Endothelial cell of umbilical vein (primary cell): ENCODE data around the gene SETBP1. TPM values are rescaled to one million over a fixed set of nuclear protein-coding genes. Genes with fewer than 3 reads are reported as not detected.

Source experiments
- BruUV-seq: library from RNA; stranded (reverse); fragments of 400-500 nt; replicated peaks from 2 replicates; lab custom pipeline; 2021; lab: Mats Ljungman, UMichigan
- CTCF ChIA-PET: fragments of 300-600, 350-600 bp; sonication (Branson Sonifier 250); formaldehyde crosslinking; loops from one replicate; lab custom pipeline; 2021; ENCODE audit warnings: antibody characterized with exemption, inconsistent platforms; lab: Charles Lee
- POLR2A ChIA-PET: fragments of 300-600, 350-600 bp; sonication (Branson Sonifier 250); formaldehyde crosslinking; loops from one replicate; lab custom pipeline; 2021; ENCODE audit warnings: antibody characterized with exemption, inconsistent platforms; lab: Charles Lee
- DNase-seq: peaks from one replicate; pipeline ENCODE4 v3.0.0-alpha.2; 2011; ENCODE audit warnings: low read depth, low spot score
- FAIRE-seq: peaks from 2 replicates; lab custom pipeline; 2011; peaks lifted over from hg19 to GRCh38; lab: Jason Lieb, UNC
- H2AFZ ChIP-seq: 2 replicates; pipeline ENCODE4 v1.6.0; 2012; ENCODE audit warnings: low read depth, low read length, control low read depth, inconsistent platforms
- H3K27ac ChIP-seq: 2 replicates; pipeline ENCODE4 v1.5.1; 2011; ENCODE audit warnings: low read depth, mild to moderate bottlenecking, control low read depth, low read length, moderate library complexity; ENCODE audit not compliant: insufficient read depth
- H3K27me3 ChIP-seq, 2 experiments: 2 replicates each; pipeline versions ENCODE4 v1.6.0 to v1.6.1; 2011; ENCODE audit warnings: low read length in 2 of 2, mixed read lengths in 1 of 2; ENCODE audit not compliant: control insufficient read depth in 2 of 2, insufficient read depth in 2 of 2
- H3K36me3 ChIP-seq, 2 experiments: 2 replicates in 1 of 2; 3 replicates in 1 of 2; pipeline ENCODE4 v1.5.1; 2011; ENCODE audit warnings: low read length in 2 of 2, mild to moderate bottlenecking in 1 of 2, moderate library complexity in 1 of 2; ENCODE audit not compliant: control insufficient read depth in 2 of 2, insufficient read depth in 2 of 2; ENCODE audit errors: extremely low read depth in 1 of 2
- H3K4me1 ChIP-seq: 3 replicates; pipeline ENCODE4 v1.5.1; 2011; ENCODE audit warnings: mild to moderate bottlenecking, low read length; ENCODE audit not compliant: control insufficient read depth, insufficient read depth; ENCODE audit errors: extremely low read depth
- H3K4me2 ChIP-seq: 2 replicates; pipeline ENCODE4 v1.6.1; 2011; ENCODE audit warnings: low read length, control low read depth, mixed read lengths; ENCODE audit not compliant: insufficient read depth
- H3K4me3 ChIP-seq, 3 experiments: fragments of 200-600 bp in 1 of 3; sonication (generic), shearing (Covaris generic) in 1 of 3; replicated peaks in 1 of 3; 2 replicates each; pipeline ENCODE4 v1.5.1; 2011 to 2016; ENCODE audit warnings: control low read depth in 3 of 3, low read length in 3 of 3, mild to moderate bottlenecking in 2 of 3, inconsistent platforms in 1 of 3, low read depth in 1 of 3, moderate library complexity in 1 of 3; ENCODE audit not compliant: insufficient read depth in 1 of 3
- H3K79me2 ChIP-seq: 2 replicates; pipeline ENCODE4 v1.6.0; 2012; ENCODE audit warnings: low read length, inconsistent platforms; ENCODE audit not compliant: control insufficient read depth, insufficient read depth
- H3K9ac ChIP-seq: replicated peaks from 2 replicates; pipeline ENCODE3; 2011; ENCODE audit warnings: low read length, control low read depth; ENCODE audit not compliant: insufficient read depth; ENCODE audit errors: extremely low read depth
- H3K9me1 ChIP-seq: replicated peaks from 3 replicates; pipeline ENCODE4 v1.6.0; 2011; ENCODE audit warnings: mild to moderate bottlenecking, low read length; ENCODE audit not compliant: control insufficient read depth, insufficient read depth; ENCODE audit errors: extremely low read depth
- H3K9me3 ChIP-seq: replicated peaks from 2 replicates; pipeline ENCODE4 v1.5.1; 2012; ENCODE audit warnings: low read length, inconsistent platforms; ENCODE audit not compliant: control insufficient read depth, insufficient read depth
- H4K20me1 ChIP-seq: replicated peaks from 2 replicates; pipeline ENCODE3; 2011; ENCODE audit warnings: mild to moderate bottlenecking, low read length; ENCODE audit not compliant: control insufficient read depth, insufficient read depth; ENCODE audit errors: extremely low read depth
- CTCF ChIP-seq, 2 donors: IDR thresholded peaks; 1 replicate in 1 of 2; 2 replicates in 1 of 2; pipeline ENCODE4 v1.5.1; 2011; ENCODE audit warnings: low read length in 2 of 2, mild to moderate bottlenecking in 2 of 2, moderate library complexity in 2 of 2, control low read depth in 1 of 2, inconsistent platforms in 1 of 2, low read depth in 1 of 2; ENCODE audit not compliant: insufficient read depth in 1 of 2; ENCODE audit errors: extremely low read depth in 1 of 2
- EZH2 ChIP-seq: IDR thresholded peaks from 2 replicates; pipeline ENCODE4 v1.6.1; 2012; ENCODE audit warnings: borderline replicate concordance, low read depth, mild to moderate bottlenecking, moderate library complexity, low read length, inconsistent platforms; ENCODE audit not compliant: severe bottlenecking
- FOS ChIP-seq: IDR thresholded peaks from 2 replicates; pipeline ENCODE4 v1.6.1; 2011; ENCODE audit warnings: mild to moderate bottlenecking, low read length, moderate library complexity, borderline replicate concordance; ENCODE audit not compliant: insufficient read depth
- GATA2 ChIP-seq: IDR thresholded peaks from 2 replicates; pipeline ENCODE4 v1.7.0; 2011; ENCODE audit warnings: low read depth, mild to moderate bottlenecking, moderate library complexity, mixed read lengths, low read length; ENCODE audit not compliant: insufficient read length, insufficient read depth
- JUN ChIP-seq: IDR thresholded peaks from 2 replicates; pipeline ENCODE4 v1.6.1; 2011; ENCODE audit warnings: borderline replicate concordance, low read depth; ENCODE audit not compliant: insufficient read length, insufficient read depth
- MAX ChIP-seq: IDR thresholded peaks from 2 replicates; pipeline ENCODE4 v1.6.1; 2011; ENCODE audit not compliant: insufficient read depth, insufficient read length
- MYC ChIP-seq: IDR thresholded peaks from one replicate; pipeline ENCODE4 v1.6.1; 2011; ENCODE audit warnings: mild to moderate bottlenecking, low read depth, low read length
- POLR2A ChIP-seq: IDR thresholded peaks from 2 replicates; pipeline ENCODE4 v1.6.1; 2012; ENCODE audit warnings: low read depth, mild to moderate bottlenecking, control low read depth, low read length
- POLR2AphosphoS5 ChIP-seq: IDR thresholded peaks from 2 replicates; pipeline ENCODE4 v1.6.1; 2012; ENCODE audit warnings: low read depth, mild to moderate bottlenecking, control low read depth, low read length, moderate library complexity; ENCODE audit not compliant: insufficient read depth
- dilution Hi-C: fragments of 300-500 bp; cut with MboI; formaldehyde crosslinking; loops from one replicate; pipeline ENCODE4 v1.15.0; 2019; ENCODE audit warnings: low sequenced_read_pairs; ENCODE audit not compliant: extremely low pct_ligation_motif_present
- intact Hi-C: fragments of 100-400 bp; cut with micrococcal nuclease; formaldehyde crosslinking; loops from one replicate; pipeline ENCODE4 v1.10.0; 2022
- polyA plus RNA-seq, 4 experiments: library from polyadenylated mRNA; depleted of rRNA in 3 of 4; stranded (reverse) in 3 of 4; unstranded in 1 of 4; fragments of >200 nt; gene quantifications; 2 replicates each; pipeline versions ENCODE4 v1.2.1 to v1.2.3, GENCODE V29; 2011 to 2012; ENCODE audit warnings: missing spikeins in 1 of 4
- total RNA-seq: library from RNA; stranded (reverse); gene quantifications from 2 replicates; pipeline ENCODE4 v1.2.3, GENCODE V29; 2021

The SETBP1 gene
- total and polyA plus RNA-seq, 2 donors (not counting 3 experiments of a cell fraction or from before 2014, with no cell fraction given): 0.76 to 3.1 TPM

GRCh38 chr18:45068400-45069094 lies 387.9 kb downstream of the SETBP1 start:
- TF ChIP-seq CTCF (IDR thresholded peaks at IDR 0.05; ENCODE audit: extremely low read depth in 1 of 2, insufficient read depth in 1 of 2, low read depth in 1 of 2, low read length in 2 of 2) (no peak), MAX (no peak), POLR2A (no peak), EZH2 (no peak), JUN (no peak), FOS (no peak), MYC (no peak), POLR2AphosphoS5 (no peak), GATA2 (no peak)
- no peak for FAIRE-seq

More at GRCh38 chr18:45068400-45069094, 387.9 kb downstream of the SETBP1 start:
- Histone ChIP-seq H3K4me3 (no peak overlapping the region), H3K9me3 (no peaks in the 10 kb centered on the region), H4K20me1 (no peaks in the 10 kb centered on the region), H3K27ac (no peak overlapping the region), H3K79me2 (no peaks in the 10 kb centered on the region), H3K27me3 (no peaks in the 10 kb centered on the region), H3K4me1 (no peaks in the 10 kb centered on the region), H2AFZ (no peak overlapping the region), H3K4me2 (no peak overlapping the region), H3K9me1 (no peaks in the 10 kb centered on the region), H3K9ac (no peak overlapping the region), H3K36me3 (no peaks in the 10 kb centered on the region)
- POLR2A ChIA-PET: no interaction called here
- no TSS peak for BruUV-seq
- CTCF ChIA-PET: no interaction called here
- DNase-seq: no peak
- dilution Hi-C loops: no loop called here
- intact Hi-C loops: no loop called here
